Adrenal gland (tissue), 5 donors: ENCODE measurements around the gene APOBEC3A.

Experiments
- CTCF ChIP-seq, 6 experiments: fragments of 450-650 bp in 4 of 6; fragments of 200-600 bp in 2 of 6; sonication (generic) in 1 of 6; IDR thresholded peaks; 1 replicate in 5 of 6; 2 replicates in 1 of 6; pipeline versions ENCODE4 v1.5.1 to v1.8.0; 2016 to 2021; ENCODE audit warnings: antibody characterized with exemption in 6 of 6, mild to moderate bottlenecking in 2 of 6, moderate library complexity in 1 of 6
- POLR2A ChIP-seq, 2 donors: fragments of 450-650 bp; IDR thresholded peaks; one replicate each; pipeline ENCODE4 v1.6.1; 2017; ENCODE audit warnings: antibody characterized with exemption in 2 of 2, mild to moderate bottlenecking in 2 of 2, moderate library complexity in 1 of 2
- donor health status: DM: no; HTN: no; CAD: no.

- TF ChIP-seq CTCF (IDR thresholded peaks at IDR 0.05), result no peak
- no peak for TF ChIP-seq POLR2A (IDR thresholded peaks at IDR 0.05)
These were observed 10.3 kb downstream of the APOBEC3A start for GRCh38 chr22:38967451-38968450.
